Neuron (in vitro differentiated cells): ENCODE measurements around the gene PHLPP1.

ENCODE experiments used
- H2AFZ ChIP-seq: one replicate; pipeline ENCODE4 v1.6.1; 2013; ENCODE audit warnings: low read depth, mild to moderate bottlenecking, inconsistent platforms, low read length, moderate library complexity
- H3K27me3 ChIP-seq: one replicate; pipeline ENCODE4 v1.6.1; 2013; ENCODE audit warnings: low read length; ENCODE audit not compliant: insufficient read depth
- H3K36me3 ChIP-seq: one replicate; pipeline ENCODE4 v1.6.1; 2013; ENCODE audit warnings: low read length; ENCODE audit not compliant: insufficient read depth
- H3K4me1 ChIP-seq: one replicate; pipeline ENCODE4 v1.6.1; 2013; ENCODE audit warnings: low read length; ENCODE audit not compliant: insufficient read depth
- H3K4me3 ChIP-seq: 2 replicates; pipeline ENCODE4 v1.5.1; 2013; ENCODE audit warnings: mild to moderate bottlenecking, low read length, moderate library complexity
- H3K9me3 ChIP-seq: one replicate; pipeline ENCODE4 v1.6.1; 2013; ENCODE audit warnings: low read length

The PHLPP1 gene

GRCh38 chr18:62977512-62977911, 262.2 kb downstream of the PHLPP1 start:
- H3K4me1 ChIP-seq, result peaks cover 5% of the 10 kb centered on the region
- no peaks in the 10 kb centered on the region for H3K9me3 ChIP-seq
- no peak overlapping the region for H3K4me3 ChIP-seq
- peaks cover 54% of the 10 kb centered on the region for H3K36me3 ChIP-seq
- no peak overlapping the region for H2AFZ ChIP-seq
- no peaks in the 10 kb centered on the region for H3K27me3 ChIP-seq

- peaks cover 47% of the 10 kb centered on the region for H3K36me3 ChIP-seq
- no peaks in the 10 kb centered on the region for H3K27me3 ChIP-seq
- H3K4me1 ChIP-seq, result peaks cover 5% of the 10 kb centered on the region
- no peak overlapping the region for H2AFZ ChIP-seq
- no peak overlapping the region for H3K4me3 ChIP-seq
- no peaks in the 10 kb centered on the region for H3K9me3 ChIP-seq
Observed at GRCh38 chr18:62978251-62979049, 263.1 kb downstream of the PHLPP1 start.

- H3K27me3 ChIP-seq, result no peaks in the 10 kb centered on the region
- H3K9me3 ChIP-seq, result no peaks in the 10 kb centered on the region
- H2AFZ ChIP-seq, result no peak overlapping the region
- peaks cover 47% of the 10 kb centered on the region for H3K36me3 ChIP-seq
- H3K4me1 ChIP-seq, result peaks cover 5% of the 10 kb centered on the region
- H3K4me3 ChIP-seq, result no peak overlapping the region
Observed at GRCh38 chr18:62979176-62979575, 263.8 kb downstream of the PHLPP1 start.

GRCh38 chr18:62979900-62980299, 264.6 kb downstream of the PHLPP1 start:
- H3K4me3 ChIP-seq, result no peak overlapping the region
- no peak overlapping the region for H2AFZ ChIP-seq
- no peaks in the 10 kb centered on the region for H3K9me3 ChIP-seq
- peaks cover 5% of the 10 kb centered on the region for H3K4me1 ChIP-seq
- peaks cover 47% of the 10 kb centered on the region for H3K36me3 ChIP-seq
- H3K27me3 ChIP-seq, result no peaks in the 10 kb centered on the region

GRCh38 chr18:62981566-62981965, 266.2 kb downstream of the PHLPP1 start:
- Histone ChIP-seq H2AFZ (no peak overlapping the region), H3K36me3 (peaks cover 33% of the 10 kb centered on the region), H3K9me3 (no peaks in the 10 kb centered on the region), H3K4me1 (peaks cover 5% of the 10 kb centered on the region), H3K4me3 (no peak overlapping the region), H3K27me3 (no peaks in the 10 kb centered on the region)

- H3K9me3 ChIP-seq, result no peaks in the 10 kb centered on the region
- peaks cover 5% of the 10 kb centered on the region for H3K4me1 ChIP-seq
- H3K4me3 ChIP-seq, result no peak overlapping the region
- H3K27me3 ChIP-seq, result no peaks in the 10 kb centered on the region
- H2AFZ ChIP-seq, result no peak overlapping the region
- peaks cover 24% of the 10 kb centered on the region for H3K36me3 ChIP-seq
Observed at GRCh38 chr18:62982600-62983251, 267.4 kb downstream of the PHLPP1 start.

- no peaks in the 10 kb centered on the region for H3K27me3 ChIP-seq
- H3K4me1 ChIP-seq, result peaks cover 3% of the 10 kb centered on the region
- peaks cover 8% of the 10 kb centered on the region for H3K36me3 ChIP-seq
- no peak overlapping the region for H3K4me3 ChIP-seq
- no peak overlapping the region for H2AFZ ChIP-seq
- no peaks in the 10 kb centered on the region for H3K9me3 ChIP-seq
Observed at GRCh38 chr18:62984656-62985315, 269.4 kb downstream of the PHLPP1 start.

- Histone ChIP-seq H3K4me3 (no peak overlapping the region), H3K4me1 (no peaks in the 10 kb centered on the region), H3K36me3 (peaks cover 5% of the 10 kb centered on the region), H3K9me3 (no peaks in the 10 kb centered on the region), H3K27me3 (no peaks in the 10 kb centered on the region), H2AFZ (no peak overlapping the region)
Observed at GRCh38 chr18:62986490-62986889, 271.1 kb downstream of the PHLPP1 start.

GRCh38 chr18:62987055-62987830, 271.9 kb downstream of the PHLPP1 start:
- Histone ChIP-seq H3K4me1 (no peaks in the 10 kb centered on the region), H3K27me3 (no peaks in the 10 kb centered on the region), H3K9me3 (no peaks in the 10 kb centered on the region), H2AFZ (no peak overlapping the region), H3K36me3 (no peaks in the 10 kb centered on the region), H3K4me3 (no peak overlapping the region)

- Histone ChIP-seq H3K4me3 (no peak overlapping the region), H3K36me3 (no peaks in the 10 kb centered on the region), H2AFZ (no peak overlapping the region), H3K9me3 (no peaks in the 10 kb centered on the region), H3K27me3 (no peaks in the 10 kb centered on the region), H3K4me1 (no peaks in the 10 kb centered on the region)
Observed at GRCh38 chr18:62987859-62988258, 272.5 kb downstream of the PHLPP1 start.

GRCh38 chr18:62988471-62988870, 273.1 kb downstream of the PHLPP1 start:
- Histone ChIP-seq H3K4me3 (no peak overlapping the region), H3K36me3 (no peaks in the 10 kb centered on the region), H3K27me3 (no peaks in the 10 kb centered on the region)

GRCh38 chr18:62989195-62989594, 273.9 kb downstream of the PHLPP1 start:
- Histone ChIP-seq H3K36me3 (no peaks in the 10 kb centered on the region), H3K4me1 (no peaks in the 10 kb centered on the region), H3K27me3 (no peaks in the 10 kb centered on the region), H3K4me3 (no peak overlapping the region), H2AFZ (no peak overlapping the region), H3K9me3 (no peaks in the 10 kb centered on the region)

More at GRCh38 chr18:62988471-62988870, 273.1 kb downstream of the PHLPP1 start:
- H3K4me1 ChIP-seq, result no peaks in the 10 kb centered on the region
- H3K9me3 ChIP-seq, result no peaks in the 10 kb centered on the region
- H2AFZ ChIP-seq, result no peak overlapping the region

GRCh38 chr18:62990653-62991052, 275.3 kb downstream of the PHLPP1 start:
- Histone ChIP-seq H3K27me3 (no peaks in the 10 kb centered on the region), H3K9me3 (no peaks in the 10 kb centered on the region), H2AFZ (no peak overlapping the region), H3K36me3 (no peaks in the 10 kb centered on the region), H3K4me1 (no peaks in the 10 kb centered on the region), H3K4me3 (no peak overlapping the region)
